H1 (cell line): Measurements from ENCODE around the gene OSBPL3. TPM values are rescaled to one million over a fixed set of nuclear protein-coding genes. Genes with fewer than 3 reads are reported as not detected.

Experiments
- CTCF ChIA-PET: fragments of 300-600 bp; sonication (Branson Sonifier 250); formaldehyde crosslinking; loops from one replicate; lab custom pipeline; 2021; ENCODE audit not compliant: partially characterized antibody; lab: Charles Lee
- POLR2A ChIA-PET: fragments of 300-600 bp; sonication (Branson Sonifier 250); formaldehyde crosslinking; loops from one replicate; lab custom pipeline; 2021; ENCODE audit warnings: inconsistent platforms; ENCODE audit not compliant: partially characterized antibody; lab: Charles Lee
- DNase-seq, 2 experiments: peaks; one replicate each; pipeline versions ENCODE4 v3.0.0 to v3.0.0-alpha.2; 2010 to 2022; ENCODE audit warnings: low spot score in 2 of 2, low read depth in 1 of 2, mixed read lengths in 1 of 2
- FAIRE-seq: peaks from 2 replicates; lab custom pipeline; 2011; peaks lifted over from hg19 to GRCh38; lab: Jason Lieb, UNC
- H2AFZ ChIP-seq: 2 replicates; pipeline ENCODE4 v1.8.1; 2012; ENCODE audit warnings: low read length, inconsistent platforms
- H2AK5ac ChIP-seq: 2 replicates; pipeline ENCODE4 v1.6.1; 2013; ENCODE audit warnings: low read depth, low read length
- H2BK120ac ChIP-seq: replicated peaks from 2 replicates; pipeline ENCODE3; 2013; ENCODE audit warnings: low read depth, low read length, inconsistent platforms
- H2BK12ac ChIP-seq: 2 replicates; pipeline ENCODE4 v1.6.1; 2013; ENCODE audit warnings: low read depth, low read length
- H2BK15ac ChIP-seq: 2 replicates; pipeline ENCODE4 v1.6.1; 2013; ENCODE audit warnings: low read length
- H2BK20ac ChIP-seq: 2 replicates; pipeline ENCODE4 v1.6.1; 2013; ENCODE audit warnings: low read length
- H2BK5ac ChIP-seq: 2 replicates; pipeline ENCODE4 v1.6.1; 2013; ENCODE audit warnings: low read depth, low read length
- H3K14ac ChIP-seq: 2 replicates; pipeline ENCODE4 v1.6.1; 2013; ENCODE audit warnings: inconsistent platforms; ENCODE audit not compliant: insufficient read length
- H3K18ac ChIP-seq: 2 replicates; pipeline ENCODE4 v1.6.1; 2013; ENCODE audit warnings: low read length; ENCODE audit errors: extremely low read depth
- H3K23ac ChIP-seq: 2 replicates; pipeline ENCODE4 v1.6.1; 2013; ENCODE audit warnings: inconsistent platforms; ENCODE audit not compliant: insufficient read length
- H3K23me2 ChIP-seq: 2 replicates; pipeline ENCODE4 v1.6.1; 2013; ENCODE audit warnings: low read depth, low read length
- H3K27ac ChIP-seq: 2 replicates; pipeline ENCODE4 v1.6.1; 2011; ENCODE audit warnings: low read depth, low read length, inconsistent platforms
- H3K27me3 ChIP-seq, 4 experiments: replicated peaks in 1 of 4; 1 replicate in 1 of 4; 2 replicates in 3 of 4; pipeline versions ENCODE4 v1.6.1 to v1.8.1; 2011 to 2013; ENCODE audit warnings: low read length in 3 of 4, mild to moderate bottlenecking in 3 of 4, inconsistent platforms in 2 of 4, mixed read lengths in 2 of 4, moderate library complexity in 1 of 4; ENCODE audit not compliant: control insufficient read depth in 3 of 4, insufficient read depth in 3 of 4; ENCODE audit errors: extremely low read depth in 1 of 4
- H3K36me3 ChIP-seq, 4 experiments: 2 replicates each; pipeline versions ENCODE4 v1.6.1 to v1.8.1; 2011 to 2013; ENCODE audit warnings: mild to moderate bottlenecking in 4 of 4, low read length in 3 of 4, moderate library complexity in 2 of 4, control low read depth in 1 of 4, inconsistent platforms in 1 of 4; ENCODE audit not compliant: insufficient read depth in 4 of 4, control insufficient read depth in 2 of 4
- H3K4ac ChIP-seq: replicated peaks from 2 replicates; pipeline ENCODE3; 2013; ENCODE audit warnings: low read length, low read depth, mixed read lengths, inconsistent platforms; ENCODE audit not compliant: insufficient read length
- H3K4me1 ChIP-seq, 4 experiments: replicated peaks in 1 of 4; 1 replicate in 1 of 4; 2 replicates in 3 of 4; pipeline versions ENCODE4 v1.6.1 to v1.8.1; 2011 to 2013; ENCODE audit warnings: low read length in 3 of 4, inconsistent platforms in 2 of 4, mixed read lengths in 1 of 4; ENCODE audit not compliant: insufficient read depth in 4 of 4, control insufficient read depth in 3 of 4
- H3K4me2 ChIP-seq, 2 experiments: 2 replicates each; pipeline versions ENCODE4 v1.6.1 to v1.8.1; 2011 to 2013; ENCODE audit warnings: low read depth in 2 of 2, low read length in 2 of 2, control low read depth in 1 of 2, inconsistent platforms in 1 of 2, mild to moderate bottlenecking in 1 of 2; ENCODE audit not compliant: insufficient read depth in 1 of 2
- H3K4me3 ChIP-seq, 4 experiments: fragments of 200-600, 300-600 bp in 1 of 4; sonication (generic), shearing (Covaris generic), sonication (Bioruptor Twin) in 1 of 4; 2 replicates each; pipeline versions ENCODE4 v1.5.1 to v1.8.1; 2011 to 2016; ENCODE audit warnings: low read length in 4 of 4, low read depth in 3 of 4, control low read depth in 2 of 4, inconsistent platforms in 2 of 4, mild to moderate bottlenecking in 2 of 4, mixed read lengths in 1 of 4, moderate library complexity in 1 of 4; ENCODE audit not compliant: insufficient read depth in 2 of 4; ENCODE audit errors: extremely low read depth in 1 of 4
- H3K56ac ChIP-seq: replicated peaks from 2 replicates; pipeline ENCODE3; 2013; ENCODE audit warnings: low read depth, mild to moderate bottlenecking, mixed read lengths, low read length, inconsistent platforms; ENCODE audit not compliant: insufficient read length
- H3K79me1 ChIP-seq: 2 replicates; pipeline ENCODE4 v1.6.1; 2013; ENCODE audit warnings: low read depth, low read length, control low read depth
- H3K79me2 ChIP-seq, 2 experiments: 2 replicates each; pipeline versions ENCODE4 v1.6.1 to v1.8.1; 2012 to 2013; ENCODE audit warnings: low read length in 2 of 2, mild to moderate bottlenecking in 2 of 2, inconsistent platforms in 1 of 2; ENCODE audit not compliant: insufficient read depth in 2 of 2, control insufficient read depth in 1 of 2
- H3K9ac ChIP-seq, 4 experiments: replicated peaks in 1 of 4; 1 replicate in 1 of 4; 2 replicates in 3 of 4; pipeline versions ENCODE4 v1.6.1 to v1.8.1; 2011 to 2013; ENCODE audit warnings: low read depth in 3 of 4, low read length in 3 of 4, control low read depth in 2 of 4, mild to moderate bottlenecking in 2 of 4, moderate library complexity in 2 of 4, inconsistent platforms in 1 of 4; ENCODE audit errors: extremely low read depth in 1 of 4
- H3K9me3 ChIP-seq, 2 experiments: 2 replicates each; pipeline versions ENCODE4 v1.6.1 to v1.8.1; 2012 to 2013; ENCODE audit warnings: mild to moderate bottlenecking in 2 of 2, moderate library complexity in 2 of 2, control low read depth in 1 of 2, inconsistent platforms in 1 of 2, low read depth in 1 of 2, low read length in 1 of 2, mixed read lengths in 1 of 2; ENCODE audit not compliant: insufficient read depth in 2 of 2
- H4K20me1 ChIP-seq, 2 experiments: replicated peaks in 1 of 2; 2 replicates each; pipeline versions ENCODE3 to v1.8.1; 2011 to 2013; ENCODE audit warnings: inconsistent platforms in 2 of 2, low read length in 2 of 2, mild to moderate bottlenecking in 1 of 2; ENCODE audit not compliant: insufficient read depth in 2 of 2, control insufficient read depth in 1 of 2
- H4K5ac ChIP-seq: 2 replicates; pipeline ENCODE4 v1.6.1; 2013; ENCODE audit warnings: low read length, low read depth, mixed read lengths, inconsistent platforms; ENCODE audit not compliant: insufficient read length
- H4K8ac ChIP-seq: 2 replicates; pipeline ENCODE4 v1.8.0; 2013; ENCODE audit warnings: mild to moderate bottlenecking, moderate library complexity, low read length, inconsistent platforms; ENCODE audit not compliant: insufficient read depth; ENCODE audit errors: extremely low read depth
- H4K91ac ChIP-seq: replicated peaks from 2 replicates; pipeline ENCODE3; 2013; ENCODE audit warnings: low read length, mixed read lengths, inconsistent platforms; ENCODE audit not compliant: insufficient read length
- CBX8 ChIP-seq: fragments of 300-800, 300-1000 bp; sonication (generic); IDR thresholded peaks from 2 replicates; pipeline ENCODE4 v1.7.1; 2016; ENCODE audit warnings: low read depth, low read length, borderline replicate concordance
- SRF ChIP-seq: IDR thresholded peaks from 2 replicates; pipeline ENCODE4 v1.6.1; 2011; ENCODE audit warnings: mild to moderate bottlenecking, low read depth, low read length, moderate library complexity
- WGBS, 2 experiments: shearing (Covaris generic) in 1 of 2; methylation state at CpG; one replicate each; pipeline versions ENCODE4 v1.1.6 to v1.1.7; 2013 to 2015; ENCODE audit warnings: low lambda C conversion rate in 2 of 2, mixed read lengths in 2 of 2, inconsistent platforms in 1 of 2, low coverage in 1 of 2, missing lambda C conversion rate in 1 of 2; ENCODE audit not compliant: insufficient replicate concordance in 2 of 2, insufficient coverage in 1 of 2, insufficient read length in 1 of 2; ENCODE audit errors: extremely low coverage in 1 of 2, missing lambda C conversion rate in 1 of 2; 5-methylcytosine and 5-hydroxymethylcytosine counted together
- polyA plus RNA-seq, 7 experiments: library from polyadenylated mRNA; depleted of rRNA in 3 of 7; stranded (reverse) in 5 of 7; unstranded in 2 of 7; fragments of >200 nt in 5 of 7; fragments of 200-250 nt in 2 of 7; gene quantifications; 1 replicate in 5 of 7; 2 replicates in 1 of 7; 4 replicates in 1 of 7; pipeline versions ENCODE4 v1.2.1 to v1.2.3, GENCODE V29; 2011 to 2013; ENCODE audit warnings: missing spikeins in 2 of 7, mixed read lengths in 2 of 7
- total RNA-seq: library from RNA; stranded (reverse); fragmentation: NEBNext Ultra II Directional; extraction: Animal tissue kit (Norgen Biotek cat#: 25700); gene quantifications from 2 replicates; pipeline ENCODE4 v1.2.1, GENCODE V29; 2021

OSBPL3 gene
- total and polyA plus RNA-seq, 2 of the 8 experiments (the other 6 are each of a cell fraction or from before 2014, with no cell fraction given): 2.8 to 13.9 TPM

GRCh38 chr7:25014756-25015155 is 34.8 kb upstream of the OSBPL3 start:
- Histone ChIP-seq H2BK120ac (no peak overlapping the region), H3K4me3 (no peak overlapping the region), H2AFZ (no peak overlapping the region), H4K5ac (no peak overlapping the region), H2BK12ac (no peak overlapping the region), H3K79me1 (no peaks in the 10 kb centered on the region), H3K36me3 (no peaks in the 10 kb centered on the region), H2BK5ac (no peak overlapping the region), H2BK20ac (no peak overlapping the region), H3K23ac (no peak overlapping the region), H3K14ac (no peak overlapping the region), H4K8ac (no peak overlapping the region), H3K79me2 (no peaks in the 10 kb centered on the region), H3K27me3 (no peaks in the 10 kb centered on the region), H4K91ac (no peak overlapping the region), H3K4me1 (no peaks in the 10 kb centered on the region), H3K9me3 (peaks cover 0 to 4% of the 10 kb centered on the region in 2 experiments; a peak in 1 of 4 replicates), H2BK15ac (no peak overlapping the region), H3K4ac (no peak overlapping the region), H4K20me1 (no peaks in the 10 kb centered on the region), H3K23me2 (no peaks in the 10 kb centered on the region), H3K27ac (no peak overlapping the region), H3K4me2 (no peak overlapping the region), H3K9ac (no peak overlapping the region), H3K18ac (no peak overlapping the region), H2AK5ac (no peak overlapping the region), H3K56ac (no peak overlapping the region)
- ChIA-PET POLR2A (no interaction called here), CTCF (no interaction called here)
- FAIRE-seq: no peak
- WGBS, 2 experiments: 73 to 100% methylated on average over 1 to 2 of the region's 2 CpGs
- DNase-seq: no peak
- TF ChIP-seq SRF (no peak), CBX8 (no peak)
